ENCODE measurements around the gene MRC2. TPM values are rescaled to one million over a fixed set of nuclear protein-coding genes. Genes with fewer than 3 reads are reported as not detected.

MRC2 gene
- total RNA-seq, 4 donors from 2014 or later: 23.3 to 59.8 (median 39.9) TPM

DNA sequence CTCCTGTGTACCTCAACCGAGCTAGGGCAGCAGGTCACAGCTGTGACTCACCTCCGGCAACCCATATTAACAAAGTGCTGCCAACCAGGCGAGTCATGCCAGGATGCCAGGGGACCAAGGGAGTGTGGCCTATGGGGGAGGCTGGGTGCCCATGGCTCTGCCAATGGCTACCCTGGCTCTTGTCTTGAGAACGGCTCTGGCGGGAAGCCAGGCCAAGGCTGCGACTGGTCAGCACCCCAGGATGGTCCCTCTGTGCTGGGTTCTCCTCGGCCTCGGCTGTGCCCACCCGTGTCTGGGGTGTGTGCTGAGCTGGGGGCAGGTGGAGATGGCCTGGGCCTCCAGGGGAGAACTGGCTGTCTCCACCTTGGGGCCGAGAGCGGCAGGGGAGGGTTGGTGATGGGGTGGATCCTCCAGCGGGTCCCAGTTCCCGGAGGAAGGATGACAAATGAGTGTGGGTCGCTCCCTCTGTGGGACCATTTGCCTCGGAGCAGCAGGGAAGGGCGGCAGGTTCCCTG, 75.8 kb downstream of the MRC2 start:
- H3K27ac ChIP-seq: peak overlapping the region in 2 of 4 donors; percentile 75 to 78
- H3K36me3 ChIP-seq: no peaks in the 10 kb centered on the region
- peak overlapping the region in 1 of 2 donors; percentile 69 for H3K4me3 ChIP-seq
- H3K4me1 ChIP-seq: peaks cover 0 to 37% (median 3%) of the 10 kb centered on the region in 3 donors
- peak; percentile 15 for ATAC-seq
- TF ChIP-seq POLR2AphosphoS5 (IDR thresholded peaks at IDR 0.05): no peak
- TF ChIP-seq CTCF (IDR thresholded peaks at IDR 0.05): no peak
- no peak for TF ChIP-seq POLR2A (IDR thresholded peaks at IDR 0.05)
- no peak for TF ChIP-seq EP300 (IDR thresholded peaks at IDR 0.05)
- no peaks in the 10 kb centered on the region for H3K9me3 ChIP-seq
- H3K27me3 ChIP-seq: peaks cover 13% of the 10 kb centered on the region
- WGBS, 2 donors (ENCODE audit: low coverage in 1 of 2): 11% methylated on average over 3 of the region's 16 CpGs; no CpG with 5 or more reads in 1 of the 2 donors

- peak overlapping the region; percentile 59 to 69 for H3K4me3 ChIP-seq
- 0% methylated on average over 3 of the region's 80 CpGs; no CpG with 5 or more reads in 1 of the 2 donors for WGBS, 2 donors (ENCODE audit: low coverage in 1 of 2)
These were observed 76.4 kb downstream of the MRC2 start for GRCh38 chr17:62703776-62704380.

GRCh38 chr17:62704381-62704971, 77.0 kb downstream of the MRC2 start:
- TF ChIP-seq EP300 (IDR thresholded peaks at IDR 0.05) (no peak), CTCF (IDR thresholded peaks at IDR 0.05) (no peak), POLR2A (IDR thresholded peaks at IDR 0.05) (no peak), POLR2AphosphoS5 (IDR thresholded peaks at IDR 0.05) (no peak)
- 13 to 28% methylated on average over 5 to 7 of the region's 31 CpGs for WGBS, 2 donors (ENCODE audit: low coverage in 1 of 2)
- peaks cover 0 to 37% (median 3%) of the 10 kb centered on the region in 3 donors for H3K4me1 ChIP-seq
- H3K4me3 ChIP-seq: peak overlapping the region; percentile 59 to 69
- peak; percentile 40 for ATAC-seq
- H3K27me3 ChIP-seq: peaks cover 13% of the 10 kb centered on the region
- no peaks in the 10 kb centered on the region for H3K36me3 ChIP-seq
- peaks cover 0 to 9% (median 0%) of the 10 kb centered on the region in 3 donors for H3K9me3 ChIP-seq
- H3K27ac ChIP-seq: peak overlapping the region in 3 of 4 donors; percentile 43 to 78 (median 75)

More at GRCh38 chr17:62703776-62704380, 76.4 kb downstream of the MRC2 start:
- ATAC-seq: peak; percentile 90
- H3K27ac ChIP-seq: peak overlapping the region in 3 of 4 donors; percentile 43 to 78 (median 75)
- H3K4me1 ChIP-seq: peaks cover 0 to 37% (median 3%) of the 10 kb centered on the region in 3 donors
- H3K27me3 ChIP-seq: peaks cover 13% of the 10 kb centered on the region
- H3K36me3 ChIP-seq: no peaks in the 10 kb centered on the region
- peaks cover 0 to 5% (median 0%) of the 10 kb centered on the region in 3 donors for H3K9me3 ChIP-seq
- TF ChIP-seq POLR2AphosphoS5 (IDR thresholded peaks at IDR 0.05) (no peak), CTCF (IDR thresholded peaks at IDR 0.05) (peak in 3 of 4 experiments; percentile 89 to 94 (median 90))

GRCh38 chr17:62705156-62705777, 77.8 kb downstream of the MRC2 start:
- H3K4me3 ChIP-seq: peak overlapping the region in 1 of 2 donors; percentile 69
- WGBS, 2 donors (ENCODE audit: low coverage in 1 of 2): 62 to 66% methylated on average over 7 to 10 of the region's 11 CpGs

More at GRCh38 chr17:62705156-62705777, 77.8 kb downstream of the MRC2 start:
- Histone ChIP-seq H3K27ac (peak overlapping the region in 3 of 4 donors; percentile 46 to 78 (median 75)), H3K27me3 (peaks cover 13% of the 10 kb centered on the region), H3K36me3 (no peaks in the 10 kb centered on the region), H3K4me1 (peaks cover 0 to 37% (median 3%) of the 10 kb centered on the region in 3 donors), H3K9me3 (peaks cover 0 to 9% (median 0%) of the 10 kb centered on the region in 3 donors)
- TF ChIP-seq EP300 (IDR thresholded peaks at IDR 0.05) (no peak), CTCF (IDR thresholded peaks at IDR 0.05) (no peak), POLR2AphosphoS5 (IDR thresholded peaks at IDR 0.05) (no peak), POLR2A (IDR thresholded peaks at IDR 0.05) (no peak)
- ATAC-seq: no peak

Measured in gastroesophageal sphincter (tissue), 4 donors.